GM12878 (cell line): Measurements from ENCODE around the gene TBC1D1. TPM values are rescaled to one million over a fixed set of nuclear protein-coding genes. Genes with fewer than 3 reads are reported as not detected.

Source experiments
- ATAC-seq: fragments of 200-7000 bp; cut with Tn5 transposase; 3 replicates; pipeline ENCODE4 v1.9.1; 2020; ENCODE audit warnings: mild to moderate bottlenecking, moderate library complexity
- BruUV-seq: library from RNA; stranded (reverse); fragments of 400-500 nt; replicated peaks from 2 replicates; lab custom pipeline; 2021; lab: Mats Ljungman, UMichigan
- CTCF ChIA-PET: fragments of 300-600 bp; sonication (Branson Sonifier 250); formaldehyde crosslinking; extraction: SDS; loops from one replicate; lab custom pipeline; 2021; ENCODE audit warnings: inconsistent platforms; lab: Yijun Ruan, JAX
- POLR2A ChIA-PET: fragments of 350-600 bp; formaldehyde crosslinking; extraction: SDS; loops from one replicate; lab custom pipeline; 2021; ENCODE audit warnings: inconsistent platforms; lab: Charles Lee
- RAD21 ChIA-PET: fragments of 300-600 bp; sonication (Branson Sonifier 250); formaldehyde crosslinking; loops from one replicate; lab custom pipeline; 2023; ENCODE audit warnings: antibody characterized with exemption; ENCODE audit not compliant: unreplicated experiment; lab: Charles Lee
- SMC1A ChIA-PET: fragments of 300-600 bp; sonication (Branson Sonifier 250); formaldehyde crosslinking; loops from one replicate; lab custom pipeline; 2023; ENCODE audit not compliant: unreplicated experiment, uncharacterized antibody; lab: Charles Lee
- DNase-seq: peaks from one replicate; pipeline ENCODE4 v3.0.0-alpha.2; 2011; ENCODE audit warnings: low read depth, low spot score
- FAIRE-seq: peaks from 3 replicates; lab custom pipeline; 2011; peaks lifted over from hg19 to GRCh38; lab: Jason Lieb, UNC
- H2AFZ ChIP-seq: 2 replicates; pipeline ENCODE4 v1.6.0; 2011; ENCODE audit warnings: low read depth, low read length, control low read depth; ENCODE audit not compliant: control insufficient read depth
- H3K27ac ChIP-seq: 2 replicates; pipeline ENCODE4 v1.5.1; 2011; ENCODE audit warnings: control low read depth; ENCODE audit not compliant: control insufficient read depth, insufficient read depth
- H3K27me3 ChIP-seq, 2 experiments: replicated peaks in 1 of 2; 2 replicates each; pipeline versions ENCODE4 v1.6.0 to v1.6.1; 2011; ENCODE audit warnings: low read length in 1 of 2; ENCODE audit not compliant: control insufficient read depth in 2 of 2, insufficient read depth in 2 of 2
- H3K36me3 ChIP-seq, 2 experiments: 2 replicates each; pipeline ENCODE4 v1.5.1; 2011; ENCODE audit warnings: low read length in 1 of 2; ENCODE audit not compliant: control insufficient read depth in 2 of 2, insufficient read depth in 2 of 2
- H3K4me1 ChIP-seq: 2 replicates; pipeline ENCODE4 v1.6.1; 2011; ENCODE audit warnings: mild to moderate bottlenecking, low read length, moderate library complexity, mixed read lengths; ENCODE audit not compliant: control insufficient read depth, insufficient read depth
- H3K4me2 ChIP-seq: 2 replicates; pipeline ENCODE4 v1.6.0; 2011; ENCODE audit warnings: control low read depth; ENCODE audit not compliant: control insufficient read depth, insufficient read depth
- H3K4me3 ChIP-seq: fragments of 200-600 bp; sonication (generic); 2 replicates; pipeline ENCODE4 v1.5.1; 2016
- H3K79me2 ChIP-seq: 2 replicates; pipeline ENCODE4 v1.6.0; 2011; ENCODE audit warnings: low read length; ENCODE audit not compliant: control insufficient read depth, insufficient read depth
- H3K9ac ChIP-seq: 2 replicates; pipeline ENCODE4 v1.8.0; 2011; ENCODE audit warnings: low read length, control low read depth, mixed read lengths; ENCODE audit not compliant: control insufficient read depth, insufficient read depth
- H3K9me3 ChIP-seq: replicated peaks from 3 replicates; pipeline ENCODE4 v1.5.1; 2011; ENCODE audit warnings: mild to moderate bottlenecking, low read length; ENCODE audit not compliant: control insufficient read depth, insufficient read depth
- H4K20me1 ChIP-seq: 2 replicates; pipeline ENCODE4 v1.6.0; 2011; ENCODE audit not compliant: control insufficient read depth, insufficient read depth
- E2F4 ChIP-seq: IDR thresholded peaks from 2 replicates; pipeline ENCODE4 v1.6.1; 2012; ENCODE audit warnings: low read depth, low read length, improper control_type of control experiment
- MLLT1 ChIP-seq: fragments of 450-650 bp; IDR thresholded peaks from 2 replicates; pipeline ENCODE4 v1.6.1; 2016; ENCODE audit warnings: mild to moderate bottlenecking
- PML ChIP-seq: IDR thresholded peaks from 2 replicates; pipeline ENCODE4 v1.6.1; 2012; ENCODE audit warnings: low read length, inconsistent platforms
- PRDM15 ChIP-seq: fragments of 450-650 bp; formaldehyde crosslinking; IDR thresholded peaks from 2 replicates; pipeline ENCODE4 v1.4.0; 2020; ENCODE audit warnings: mild to moderate bottlenecking, moderate library complexity
- RBBP5 ChIP-seq: fragments of 200-600 bp; sonication (generic); conservative IDR thresholded peaks from 2 replicates; pipeline ENCODE4 v1.6.1; 2016
- USF2 ChIP-seq: IDR thresholded peaks from 2 replicates; pipeline ENCODE4 v1.6.1; 2011; ENCODE audit warnings: low read depth, low read length, improper control_type of control experiment, borderline replicate concordance
- ZBTB11 ChIP-seq: fragments of 450-650 bp; formaldehyde crosslinking; IDR thresholded peaks from 2 replicates; pipeline ENCODE4 v1.5.0; 2022; ENCODE audit warnings: mild to moderate bottlenecking, missing genetic modification characterization
- WGBS: methylation state at CpG from one replicate; pipeline ENCODE4 v1.1.6; 2016; ENCODE audit warnings: low lambda C conversion rate; ENCODE audit not compliant: insufficient replicate concordance, insufficient coverage; ENCODE audit errors: missing lambda C conversion rate; 5-methylcytosine and 5-hydroxymethylcytosine counted together
- in situ Hi-C: fragments of 300-500 bp; cut with MboI; formaldehyde crosslinking; loops from 9 replicates; pipeline ENCODE4 v1.14.3; 2018; ENCODE audit warnings: mixed read lengths
- intact Hi-C: fragments of 100-400 bp; cut with micrococcal nuclease; formaldehyde crosslinking; loops from one replicate; pipeline ENCODE4 v1.14.2; 2022; ENCODE audit not compliant: unreplicated experiment
- polyA plus RNA-seq, 11 experiments: library from polyadenylated mRNA; depleted of rRNA in 4 of 11; unstranded in 6 of 11; stranded (reverse) in 5 of 11; fragments of >200 nt; fragmentation: Nextera tagmentation in 4 of 11; fragmentation: Illumina TruSeq in 1 of 11; extraction: Ambion mirVana in 4 of 11; extraction: Trizol in 1 of 11; gene quantifications; 1 replicate in 1 of 11; 2 replicates in 10 of 11; pipeline versions ENCODE4 v1.2.1 to v1.2.3, GENCODE V29; 2011 to 2016; ENCODE audit warnings: inconsistent platforms in 2 of 11, missing spikeins in 2 of 11, low read depth in 1 of 11
- total RNA-seq, 4 experiments: library from RNA; depleted of rRNA in 3 of 4; stranded (reverse); fragments of >200 nt in 3 of 4; fragmentation: Illumina TruSeq in 1 of 4; extraction: Trizol in 1 of 4; gene quantifications; 2 replicates each; pipeline versions ENCODE4 v1.2.1 to v1.2.3, GENCODE V29; 2013 to 2021

The TBC1D1 gene
- total and polyA plus RNA-seq, 10 of the 15 experiments (the other 5 are each of a cell fraction or from before 2014, with no cell fraction given): 5.3 to 102 (median 57.8) TPM

- Histone ChIP-seq H4K20me1 (no peaks in the 10 kb centered on the region), H3K79me2 (no peaks in the 10 kb centered on the region), H3K4me1 (no peaks in the 10 kb centered on the region; the same call in 1 of the 2 replicates), H3K27me3 (no peaks in the 10 kb centered on the region), H3K9me3 (no peaks in the 10 kb centered on the region), H3K9ac (no peak overlapping the region), H3K27ac (no peak overlapping the region), H2AFZ (no peak overlapping the region), H3K36me3 (no peaks in the 10 kb centered on the region), H3K4me2 (no peak overlapping the region), H3K4me3 (no peak overlapping the region)
- in situ Hi-C loops: no loop called here
- no peak for FAIRE-seq
- 46% methylated on average over 7 of the region's 7 CpGs for WGBS
- RAD21 ChIA-PET: interaction anchor here (1.0 to 1.3 kb wide), 2 partner anchors 20 to 29 kb away, joined by 3 read pairs; no protein-coding TSS in a partner anchor
- SMC1A ChIA-PET: interaction anchor here (0.7 to 1.8 kb wide), 4 partner anchors 8 to 651 kb away, joined by 3 to 7 read pairs (median 4); no protein-coding TSS in a partner anchor
- intact Hi-C loops: no loop called here
- POLR2A ChIA-PET: interaction anchor here (1.1 to 1.5 kb wide), 2 partner anchors 22 to 26 kb away, joined by 3 to 4 read pairs; no protein-coding TSS in a partner anchor
- CTCF ChIA-PET: interaction anchor here (1.5 kb wide), 1 partner anchor 84 kb away, joined by 4 read pairs; no protein-coding TSS in a partner anchor
- no TSS peak for BruUV-seq
- DNase-seq: no peak
- no peak for ATAC-seq
- TF ChIP-seq MLLT1 (no peak), USF2 (no peak), PRDM15 (CRISPR knock-in tag) (no peak), RBBP5 (no peak), E2F4 (no peak), PML (no peak), ZBTB11 (no peak)
- TF ChIP-seq, all 136 proteins: peak for 0
Measured at GRCh38 chr4:38152721-38153386, 262.0 kb downstream of the TBC1D1 start.
